ENCODE measurements around the gene ROCK2.

ROCK2 gene

GRCh38 chr2:11142987-11143386, 201.4 kb downstream of the ROCK2 start:
- no peak for DNase-seq

GRCh38 chr2:11142330-11142729, 202.1 kb downstream of the ROCK2 start:
- DNase-seq: no peak

GRCh38 chr2:11141319-11141718, 203.1 kb downstream of the ROCK2 start:
- DNase-seq: no peak

- DNase-seq: peak; percentile 34
Observed at GRCh38 chr2:11140492-11140891, 203.9 kb downstream of the ROCK2 start.

GRCh38 chr2:11134349-11134748, 210.1 kb downstream of the ROCK2 start:
- no peak for DNase-seq

GRCh38 chr2:11133936-11134320, 210.5 kb downstream of the ROCK2 start:
- no peak for DNase-seq

GRCh38 chr2:11133238-11133935, 211.0 kb downstream of the ROCK2 start:
- DNase-seq: no peak

- DNase-seq: no peak
Observed at GRCh38 chr2:11132036-11132671, 212.3 kb downstream of the ROCK2 start.

GRCh38 chr2:11131166-11131920, 213.1 kb downstream of the ROCK2 start:
- DNase-seq: no peak

Measured in amniotic stem cell (primary cell).